Measurements from ENCODE around the gene PDGFC. TPM values are rescaled to one million over a fixed set of nuclear protein-coding genes. Genes with fewer than 3 reads are reported as not detected.

Gene PDGFC
- total RNA-seq, 1 donor from 2014 or later: 0.64 TPM

GRCh38 chr4:156797206-156797605 lies 174.4 kb downstream of the PDGFC start:
- Mint-ChIP-seq H3K27me3 (ENCODE audit: unreplicated experiment) (no peaks in the 10 kb centered on the region), H3K9me3 (ENCODE audit: unreplicated experiment) (peaks cover 3% of the 10 kb centered on the region), H3K27ac (ENCODE audit: unreplicated experiment) (no peak overlapping the region), H3K4me1 (ENCODE audit: low read depth, unreplicated experiment) (no peaks in the 10 kb centered on the region), H3K36me3 (ENCODE audit: unreplicated experiment) (peaks cover 4% of the 10 kb centered on the region), H3K4me3 (ENCODE audit: unreplicated experiment) (no peak overlapping the region)
- no peak for DNase-seq
- no peak for TF ChIP-seq CTCF (IDR thresholded peaks at IDR 0.05; ENCODE audit: partially characterized antibody, unreplicated experiment)

GRCh38 chr4:156795727-156796126 lies 175.9 kb downstream of the PDGFC start:
- peaks cover 4% of the 10 kb centered on the region for H3K36me3 Mint-ChIP-seq (ENCODE audit: unreplicated experiment)
- H3K27ac Mint-ChIP-seq (ENCODE audit: unreplicated experiment): no peak overlapping the region

GRCh38 chr4:156794863-156795262 lies 176.7 kb downstream of the PDGFC start:
- TF ChIP-seq CTCF (IDR thresholded peaks at IDR 0.05; ENCODE audit: partially characterized antibody, unreplicated experiment): no peak
- no peaks in the 10 kb centered on the region for H3K27me3 Mint-ChIP-seq (ENCODE audit: unreplicated experiment)
- no peak overlapping the region for H3K4me3 Mint-ChIP-seq (ENCODE audit: unreplicated experiment)
- no peaks in the 10 kb centered on the region for H3K4me1 Mint-ChIP-seq (ENCODE audit: low read depth, unreplicated experiment)
- H3K36me3 Mint-ChIP-seq (ENCODE audit: unreplicated experiment): peaks cover 4% of the 10 kb centered on the region
- DNase-seq: no peak
- no peak overlapping the region for H3K27ac Mint-ChIP-seq (ENCODE audit: unreplicated experiment)
- peaks cover 3% of the 10 kb centered on the region for H3K9me3 Mint-ChIP-seq (ENCODE audit: unreplicated experiment)

More at GRCh38 chr4:156795727-156796126, 175.9 kb downstream of the PDGFC start:
- Mint-ChIP-seq H3K9me3 (ENCODE audit: unreplicated experiment) (peaks cover 3% of the 10 kb centered on the region), H3K27me3 (ENCODE audit: unreplicated experiment) (no peaks in the 10 kb centered on the region), H3K4me3 (ENCODE audit: unreplicated experiment) (no peak overlapping the region), H3K4me1 (ENCODE audit: low read depth, unreplicated experiment) (no peaks in the 10 kb centered on the region)
- DNase-seq: no peak
- no peak for TF ChIP-seq CTCF (IDR thresholded peaks at IDR 0.05; ENCODE audit: partially characterized antibody, unreplicated experiment)

GRCh38 chr4:156792462-156793085 lies 179.0 kb downstream of the PDGFC start:
- H3K9me3 Mint-ChIP-seq (ENCODE audit: unreplicated experiment): peaks cover 3% of the 10 kb centered on the region
- no peak for DNase-seq
- no peaks in the 10 kb centered on the region for H3K4me1 Mint-ChIP-seq (ENCODE audit: low read depth, unreplicated experiment)
- peaks cover 4% of the 10 kb centered on the region for H3K36me3 Mint-ChIP-seq (ENCODE audit: unreplicated experiment)
- TF ChIP-seq CTCF (IDR thresholded peaks at IDR 0.05; ENCODE audit: partially characterized antibody, unreplicated experiment): no peak
- no peak overlapping the region for H3K27ac Mint-ChIP-seq (ENCODE audit: unreplicated experiment)
- H3K27me3 Mint-ChIP-seq (ENCODE audit: unreplicated experiment): no peaks in the 10 kb centered on the region
- no peak overlapping the region for H3K4me3 Mint-ChIP-seq (ENCODE audit: unreplicated experiment)

GRCh38 chr4:156790866-156791265 lies 180.7 kb downstream of the PDGFC start:
- Mint-ChIP-seq H3K4me3 (ENCODE audit: unreplicated experiment) (no peak overlapping the region), H3K4me1 (ENCODE audit: low read depth, unreplicated experiment) (no peaks in the 10 kb centered on the region), H3K9me3 (ENCODE audit: unreplicated experiment) (no peaks in the 10 kb centered on the region), H3K36me3 (ENCODE audit: unreplicated experiment) (no peaks in the 10 kb centered on the region), H3K27me3 (ENCODE audit: unreplicated experiment) (no peaks in the 10 kb centered on the region), H3K27ac (ENCODE audit: unreplicated experiment) (no peak overlapping the region)
- no peak for DNase-seq
- TF ChIP-seq CTCF (IDR thresholded peaks at IDR 0.05; ENCODE audit: partially characterized antibody, unreplicated experiment): no peak

All from glutamatergic neuron (in vitro differentiated cells).